Right lobe of liver (tissue), 4 donors: ENCODE measurements around the gene PPDPF.

ENCODE experiments used
- POLR2A ChIP-seq: fragments of 450-650 bp; IDR thresholded peaks from one replicate; pipeline ENCODE4 v1.6.1; 2017; ENCODE audit warnings: antibody characterized with exemption, mild to moderate bottlenecking
- TF ChIP-seq, protein P1 (sequence below), 4 donors: fragments of 200-600 bp in 3 of 4; fragments of 450-650 bp in 1 of 4; IDR thresholded peaks; one replicate each; pipeline versions ENCODE4 v1.5.1 to v1.8.0; 2016 to 2022; ENCODE audit warnings: antibody characterized with exemption in 4 of 4, mild to moderate bottlenecking in 2 of 4
- donor health status: DM: no; HTN: no; CAD: no.
- donor health status: DM: no; HTN: no; CAD: no.
- donor health status: DM: no; HTN: yes; CAD: no.

DNA sequence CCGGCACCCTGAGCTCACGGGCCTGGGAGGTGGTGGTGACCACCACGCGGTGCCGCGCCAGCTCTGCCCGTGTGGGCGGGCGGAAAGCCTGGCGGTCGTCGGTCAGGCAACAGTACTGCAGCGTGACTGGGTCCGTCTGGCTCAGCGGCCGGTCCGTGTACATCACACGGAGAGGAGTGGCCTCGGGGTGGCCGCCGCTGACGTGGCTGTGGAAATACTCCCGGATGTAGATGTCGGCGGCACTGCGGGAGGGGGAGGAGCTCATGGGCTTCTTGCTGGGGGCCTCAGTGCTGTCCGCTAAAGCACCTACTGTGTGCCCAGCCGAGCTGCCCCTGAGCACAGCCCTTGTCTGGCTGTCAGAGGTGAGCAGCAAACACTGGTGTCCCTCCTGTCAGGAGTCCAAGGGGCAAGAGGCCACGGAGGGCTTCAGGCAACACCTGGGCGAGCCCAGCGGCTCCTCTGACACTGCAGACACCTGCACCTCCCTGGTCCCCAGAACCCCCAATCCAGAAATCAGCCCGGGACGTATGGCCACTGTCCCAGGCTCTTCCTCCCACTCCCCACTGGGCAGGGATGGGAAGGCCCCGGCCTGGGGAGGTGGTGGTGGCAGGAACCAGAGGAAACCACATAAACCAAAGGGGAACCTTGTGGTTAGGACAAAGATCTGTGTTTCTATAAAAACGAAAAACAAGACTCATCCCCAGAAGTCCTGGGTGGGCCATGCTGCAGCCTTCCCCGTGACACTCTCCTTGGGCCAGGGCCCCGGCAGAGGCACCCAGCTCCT, 47.0 kb downstream of the PPDPF start:
- TF ChIP-seq, protein P1, sequence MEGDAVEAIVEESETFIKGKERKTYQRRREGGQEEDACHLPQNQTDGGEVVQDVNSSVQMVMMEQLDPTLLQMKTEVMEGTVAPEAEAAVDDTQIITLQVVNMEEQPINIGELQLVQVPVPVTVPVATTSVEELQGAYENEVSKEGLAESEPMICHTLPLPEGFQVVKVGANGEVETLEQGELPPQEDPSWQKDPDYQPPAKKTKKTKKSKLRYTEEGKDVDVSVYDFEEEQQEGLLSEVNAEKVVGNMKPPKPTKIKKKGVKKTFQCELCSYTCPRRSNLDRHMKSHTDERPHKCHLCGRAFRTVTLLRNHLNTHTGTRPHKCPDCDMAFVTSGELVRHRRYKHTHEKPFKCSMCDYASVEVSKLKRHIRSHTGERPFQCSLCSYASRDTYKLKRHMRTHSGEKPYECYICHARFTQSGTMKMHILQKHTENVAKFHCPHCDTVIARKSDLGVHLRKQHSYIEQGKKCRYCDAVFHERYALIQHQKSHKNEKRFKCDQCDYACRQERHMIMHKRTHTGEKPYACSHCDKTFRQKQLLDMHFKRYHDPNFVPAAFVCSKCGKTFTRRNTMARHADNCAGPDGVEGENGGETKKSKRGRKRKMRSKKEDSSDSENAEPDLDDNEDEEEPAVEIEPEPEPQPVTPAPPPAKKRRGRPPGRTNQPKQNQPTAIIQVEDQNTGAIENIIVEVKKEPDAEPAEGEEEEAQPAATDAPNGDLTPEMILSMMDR (IDR thresholded peaks at IDR 0.05): no peak
- no peak for TF ChIP-seq POLR2A
